ENCODE measurements around the gene HMGB4. TPM values are rescaled to one million over a fixed set of nuclear protein-coding genes. Genes with fewer than 3 reads are reported as not detected.

HMGB4 gene
- total RNA-seq, 1 experiment from 2014 or later: not detected

DNA sequence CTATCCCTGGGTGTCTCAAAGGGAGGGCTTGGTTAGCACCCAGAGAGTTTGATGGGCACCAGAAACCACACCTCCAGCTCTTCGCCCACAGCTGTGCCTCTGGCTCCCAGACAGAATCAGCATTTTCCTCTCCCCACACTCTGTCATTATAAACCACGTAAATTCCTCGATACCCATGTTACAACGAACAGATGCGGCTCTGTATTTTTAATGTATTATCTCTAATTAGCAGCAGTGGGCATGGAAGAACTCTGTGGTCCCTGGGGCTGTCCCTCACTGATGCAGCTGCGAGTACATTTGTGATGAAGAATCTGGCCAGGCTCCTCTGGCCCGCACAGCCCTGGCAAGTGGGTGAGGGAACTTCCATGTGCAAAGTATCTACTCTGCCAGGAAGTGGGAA, 10.8 kb downstream of the HMGB4 start:
- Mint-ChIP-seq H3K27ac (ENCODE audit: low read depth, unreplicated experiment) (no peak overlapping the region), H3K4me3 (ENCODE audit: unreplicated experiment) (no peak overlapping the region), H3K36me3 (ENCODE audit: insufficient read depth, unreplicated experiment) (no peaks in the 10 kb centered on the region), H3K4me1 (ENCODE audit: insufficient read depth, unreplicated experiment) (no peaks in the 10 kb centered on the region), H3K27me3 (ENCODE audit: insufficient read depth, unreplicated experiment) (no peaks in the 10 kb centered on the region), H3K9me3 (ENCODE audit: unreplicated experiment) (peaks cover 23% of the 10 kb centered on the region)
- TF ChIP-seq, protein P1, sequence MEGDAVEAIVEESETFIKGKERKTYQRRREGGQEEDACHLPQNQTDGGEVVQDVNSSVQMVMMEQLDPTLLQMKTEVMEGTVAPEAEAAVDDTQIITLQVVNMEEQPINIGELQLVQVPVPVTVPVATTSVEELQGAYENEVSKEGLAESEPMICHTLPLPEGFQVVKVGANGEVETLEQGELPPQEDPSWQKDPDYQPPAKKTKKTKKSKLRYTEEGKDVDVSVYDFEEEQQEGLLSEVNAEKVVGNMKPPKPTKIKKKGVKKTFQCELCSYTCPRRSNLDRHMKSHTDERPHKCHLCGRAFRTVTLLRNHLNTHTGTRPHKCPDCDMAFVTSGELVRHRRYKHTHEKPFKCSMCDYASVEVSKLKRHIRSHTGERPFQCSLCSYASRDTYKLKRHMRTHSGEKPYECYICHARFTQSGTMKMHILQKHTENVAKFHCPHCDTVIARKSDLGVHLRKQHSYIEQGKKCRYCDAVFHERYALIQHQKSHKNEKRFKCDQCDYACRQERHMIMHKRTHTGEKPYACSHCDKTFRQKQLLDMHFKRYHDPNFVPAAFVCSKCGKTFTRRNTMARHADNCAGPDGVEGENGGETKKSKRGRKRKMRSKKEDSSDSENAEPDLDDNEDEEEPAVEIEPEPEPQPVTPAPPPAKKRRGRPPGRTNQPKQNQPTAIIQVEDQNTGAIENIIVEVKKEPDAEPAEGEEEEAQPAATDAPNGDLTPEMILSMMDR (IDR thresholded peaks at IDR 0.05; ENCODE audit: unreplicated experiment): no peak
- intact Hi-C loops (cut with micrococcal nuclease): no loop called here
- no TSS peak for BruUV-seq (replicated peaks)
- ChIA-PET POLR2A (no interaction called here), CTCF (no interaction called here)
- DNase-seq (ENCODE audit: unreplicated experiment): no peak

DNA sequence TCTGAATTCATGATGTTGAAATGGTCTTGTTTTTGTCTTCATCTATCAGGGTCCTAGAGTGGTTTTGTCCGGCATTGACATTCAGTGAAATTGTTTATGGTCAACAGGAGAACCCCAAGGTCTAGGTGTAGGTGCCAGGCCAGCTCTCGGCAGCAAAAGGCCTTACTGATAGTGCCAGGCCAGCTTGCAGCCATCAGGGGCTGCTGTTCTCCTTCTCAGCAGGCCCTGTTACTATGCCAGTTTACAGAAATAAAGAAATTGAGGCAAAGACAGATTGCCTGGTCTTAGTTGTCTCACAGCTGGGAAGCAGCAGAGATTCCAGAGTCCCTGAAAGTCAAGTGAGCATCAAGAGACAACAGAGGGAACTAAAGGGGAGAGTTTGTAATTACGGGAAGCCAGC, 12.0 kb downstream of the HMGB4 start:
- Mint-ChIP-seq H3K27ac (ENCODE audit: low read depth, unreplicated experiment) (no peak overlapping the region), H3K4me1 (ENCODE audit: insufficient read depth, unreplicated experiment) (no peaks in the 10 kb centered on the region), H3K36me3 (ENCODE audit: insufficient read depth, unreplicated experiment) (no peaks in the 10 kb centered on the region), H3K27me3 (ENCODE audit: insufficient read depth, unreplicated experiment) (no peaks in the 10 kb centered on the region), H3K9me3 (ENCODE audit: unreplicated experiment) (peaks cover 22% of the 10 kb centered on the region), H3K4me3 (ENCODE audit: unreplicated experiment) (no peak overlapping the region)
- CTCF ChIA-PET: no interaction called here
- BruUV-seq (replicated peaks): no TSS peak
- intact Hi-C loops (cut with micrococcal nuclease): no loop called here
- DNase-seq (ENCODE audit: unreplicated experiment): no peak
- TF ChIP-seq, protein P1 (IDR thresholded peaks at IDR 0.05; ENCODE audit: unreplicated experiment): no peak
- POLR2A ChIA-PET: no interaction called here

DNA sequence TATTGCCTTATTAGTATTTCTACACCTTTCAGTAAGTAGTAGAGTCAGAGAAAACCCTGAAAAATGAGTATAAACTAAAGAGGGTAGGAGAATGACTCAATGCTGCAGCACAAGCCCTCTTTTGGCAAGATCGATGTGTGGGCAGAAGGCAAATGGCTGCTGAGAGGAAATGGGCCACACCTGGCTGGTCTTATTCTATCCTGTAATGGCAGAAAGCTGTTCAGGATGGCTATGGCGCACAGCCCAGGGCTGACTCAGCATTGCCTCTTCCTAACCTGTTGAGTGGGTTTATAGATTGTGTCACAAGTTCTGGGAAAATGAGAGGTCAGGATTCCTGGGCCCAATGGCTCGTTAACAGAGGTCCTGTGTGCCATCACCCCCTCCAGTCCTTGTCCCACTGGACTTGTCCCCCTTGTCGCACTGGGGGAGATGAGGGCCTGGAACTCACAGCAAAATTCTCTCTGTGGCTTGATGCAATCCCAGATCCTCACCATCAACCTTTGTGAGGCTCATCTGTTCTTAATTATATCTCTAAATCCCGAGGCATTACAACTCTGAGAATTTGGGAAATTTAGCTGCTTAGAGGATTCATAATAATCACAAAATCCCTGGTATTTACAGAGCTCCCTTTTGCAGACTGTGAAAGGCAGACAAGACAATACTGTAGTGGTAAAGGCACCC, 13.2 kb downstream of the HMGB4 start:
- TF ChIP-seq, protein P1 (IDR thresholded peaks at IDR 0.05; ENCODE audit: unreplicated experiment): no peak

DNA sequence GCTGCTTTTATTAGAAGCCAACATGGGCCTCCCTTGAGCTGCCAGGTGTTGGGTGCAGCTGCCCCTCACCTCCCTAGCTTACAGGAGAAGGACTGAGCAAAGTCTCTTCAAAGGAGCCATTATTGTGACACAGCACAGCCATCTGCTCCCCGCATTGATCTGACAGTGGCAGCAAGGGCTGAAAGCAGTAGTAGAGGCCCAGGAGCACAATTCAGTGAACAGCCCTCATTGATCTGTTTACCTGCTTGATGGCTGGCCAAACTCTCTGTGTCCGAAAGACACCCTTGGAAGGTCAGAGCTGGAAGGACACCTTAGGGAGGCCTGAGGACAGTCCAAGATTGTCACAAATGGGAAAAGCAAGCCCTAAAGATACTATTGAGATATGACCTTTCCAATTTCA, 14.5 kb downstream of the HMGB4 start:
- Mint-ChIP-seq H3K27ac (ENCODE audit: low read depth, unreplicated experiment) (no peak overlapping the region), H3K4me3 (ENCODE audit: unreplicated experiment) (no peak overlapping the region), H3K36me3 (ENCODE audit: insufficient read depth, unreplicated experiment) (no peaks in the 10 kb centered on the region), H3K4me1 (ENCODE audit: insufficient read depth, unreplicated experiment) (no peaks in the 10 kb centered on the region), H3K27me3 (ENCODE audit: insufficient read depth, unreplicated experiment) (no peaks in the 10 kb centered on the region), H3K9me3 (ENCODE audit: unreplicated experiment) (peaks cover 21% of the 10 kb centered on the region)
- intact Hi-C loops (cut with micrococcal nuclease): no loop called here
- no peak for DNase-seq (ENCODE audit: unreplicated experiment)
- no TSS peak for BruUV-seq (replicated peaks)
- ChIA-PET POLR2A (no interaction called here), CTCF (no interaction called here)
- TF ChIP-seq, protein P1 (IDR thresholded peaks at IDR 0.05; ENCODE audit: unreplicated experiment): no peak

More for the DNA sequence above, 13.2 kb downstream of the HMGB4 start:
- Mint-ChIP-seq H3K27me3 (ENCODE audit: insufficient read depth, unreplicated experiment) (no peaks in the 10 kb centered on the region), H3K4me1 (ENCODE audit: insufficient read depth, unreplicated experiment) (no peaks in the 10 kb centered on the region), H3K9me3 (ENCODE audit: unreplicated experiment) (peaks cover 25% of the 10 kb centered on the region), H3K36me3 (ENCODE audit: insufficient read depth, unreplicated experiment) (no peaks in the 10 kb centered on the region), H3K4me3 (ENCODE audit: unreplicated experiment) (no peak overlapping the region), H3K27ac (ENCODE audit: low read depth, unreplicated experiment) (no peak overlapping the region)
- POLR2A ChIA-PET: no interaction called here
- DNase-seq (ENCODE audit: unreplicated experiment): peak; percentile 36
- no TSS peak for BruUV-seq (replicated peaks)
- intact Hi-C loops (cut with micrococcal nuclease): no loop called here
- CTCF ChIA-PET: interaction anchor here (0.6 kb wide), 1 partner anchor 243 kb away, joined by 4 read pairs; no protein-coding TSS in a partner anchor

Measured in MCF 10A (cell line).